Measurements from ENCODE around the gene GRM8. TPM values are rescaled to one million over a fixed set of nuclear protein-coding genes. Genes with fewer than 3 reads are reported as not detected.

The GRM8 gene
- total and polyA plus RNA-seq, 9 of the 15 experiments (the other 6 are each of a cell fraction or from before 2014, with no cell fraction given): 0.13 TPM; not detected in 7

GRCh38 chr7:127107601-127108007, 145.1 kb downstream of the GRM8 start (continued):
- TF ChIP-seq ZNF232 (CRISPR knock-in tag; IDR thresholded peaks at IDR 0.05) (peak; percentile 52; the same call in 1 of the 2 replicates), ZNF444 (CRISPR knock-in tag; IDR thresholded peaks at IDR 0.05) (no peak), EZH2 (IDR thresholded peaks at IDR 0.05; ENCODE audit: borderline replicate concordance, low read depth, low read length) (no peak), FOXK1 (CRISPR knock-in tag; IDR thresholded peaks at IDR 0.05; ENCODE audit: borderline replicate concordance) (no peak), ZMIZ1 (IDR thresholded peaks at IDR 0.05; ENCODE audit: low read depth in 2 of 2, low read length in 2 of 2) (no peak), ZNF57 (CRISPR knock-in tag; IDR thresholded peaks at IDR 0.05) (no peak), HDAC8 (tag; IDR thresholded peaks at IDR 0.05) (no peak), MCM3 (IDR thresholded peaks at IDR 0.05) (no peak), GTF2A2 (tag; IDR thresholded peaks at IDR 0.05) (0 out of 2 replicates have a peak, but pooled peaks have one; percentile 42), CBX3 (IDR thresholded peaks at IDR 0.05; ENCODE audit: borderline replicate concordance in 1 of 2, low read length in 2 of 2) (peak; percentile 30 to 68; a peak in 2 of 3 replicates), ZFP91 (CRISPR knock-in tag; IDR thresholded peaks at IDR 0.05) (no peak), ZNF780A (CRISPR knock-in tag; IDR thresholded peaks at IDR 0.05) (no peak), EWSR1 (IDR thresholded peaks at IDR 0.05; ENCODE audit: borderline replicate concordance, low read depth, partially characterized antibody) (no peak), HOXB6 (CRISPR knock-in tag; IDR thresholded peaks at IDR 0.05; ENCODE audit: borderline replicate concordance) (no peak), CCNT2 (IDR thresholded peaks at IDR 0.05; ENCODE audit: borderline replicate concordance, extremely low read depth, insufficient read length, low read depth, low read length) (no peak), KAT2B (IDR thresholded peaks at IDR 0.05; ENCODE audit: low read depth, low read length) (no peak), CTCF (IDR thresholded peaks at IDR 0.05 in 2 of 3, conservative IDR thresholded peaks at IDR 0.05 in 1 of 3; ENCODE audit: insufficient read depth in 2 of 3, low read depth in 1 of 3, low read length in 3 of 3) (peak; percentile 28 to 82 (median 49); a peak in 5 of 6 replicates), SRF (CRISPR knock-in tag; IDR thresholded peaks at IDR 0.05) (no peak), CAMTA2 (CRISPR knock-in tag; conservative IDR thresholded peaks at IDR 0.05) (no peak), MEF2D (tag; conservative IDR thresholded peaks at IDR 0.05; ENCODE audit: low read depth) (0 out of 2 replicates have a peak, but pooled peaks have one; percentile 43), E2F3 (CRISPR knock-in tag; IDR thresholded peaks at IDR 0.05) (no peak), PHF8 (IDR thresholded peaks at IDR 0.05; ENCODE audit: borderline replicate concordance, low read length) (no peak), LARP7 (IDR thresholded peaks at IDR 0.05) (no peak)

Measured in K562 (cell line).